Upper lobe of right lung (tissue), 1 donor: ENCODE measurements around the gene IL18R1. TPM values are rescaled to one million over a fixed set of nuclear protein-coding genes. Genes with fewer than 3 reads are reported as not detected.

Source experiments
- ATAC-seq: fragments of 200-7000 bp; cut with Tn5 transposase; one replicate; pipeline ENCODE4 v1.9.1; 2020; ENCODE audit warnings: mild to moderate bottlenecking, moderate library complexity
- DNase-seq: peaks from one replicate; pipeline ENCODE4 v3.0.0-alpha.2; 2020
- H3K27ac ChIP-seq: fragments of 200-600 bp; one replicate; pipeline ENCODE4 v1.8.0; 2022
- H3K27me3 ChIP-seq: fragments of 200-600 bp; one replicate; pipeline ENCODE4 v1.8.0; 2022; ENCODE audit warnings: mild to moderate bottlenecking
- H3K36me3 ChIP-seq: fragments of 200-600 bp; one replicate; pipeline ENCODE4 v1.8.0; 2022
- H3K4me1 ChIP-seq: fragments of 200-600 bp; one replicate; pipeline ENCODE4 v1.8.0; 2022
- H3K4me3 ChIP-seq: fragments of 200-600 bp; one replicate; pipeline ENCODE4 v1.8.0; 2022; ENCODE audit warnings: mild to moderate bottlenecking
- H3K9me3 ChIP-seq: fragments of 200-600 bp; one replicate; pipeline ENCODE4 v1.8.0; 2022
- intact Hi-C: fragments of 100-400 bp; cut with DNase I; formaldehyde crosslinking; loops from one replicate; pipeline ENCODE4 v1.11.0; 2022
- total RNA-seq: library from RNA; stranded (reverse); fragmentation: NEBNext Ultra II Directional; extraction: Animal tissue kit (Norgen Biotek cat#: 25700); gene quantifications from one replicate; pipeline ENCODE4 v1.2.1, GENCODE V29; 2021
- TF ChIP-seq, protein P1 (sequence below): fragments of 200-600 bp; IDR thresholded peaks from one replicate; pipeline ENCODE4 v1.8.0; 2022; ENCODE audit warnings: antibody characterized with exemption
- donor health status: DM: no; HTN: yes; CAD: no; lungs with severe emphysema.

Gene IL18R1
- total RNA-seq, 1 donor from 2014 or later = 26.5 TPM

DNA sequence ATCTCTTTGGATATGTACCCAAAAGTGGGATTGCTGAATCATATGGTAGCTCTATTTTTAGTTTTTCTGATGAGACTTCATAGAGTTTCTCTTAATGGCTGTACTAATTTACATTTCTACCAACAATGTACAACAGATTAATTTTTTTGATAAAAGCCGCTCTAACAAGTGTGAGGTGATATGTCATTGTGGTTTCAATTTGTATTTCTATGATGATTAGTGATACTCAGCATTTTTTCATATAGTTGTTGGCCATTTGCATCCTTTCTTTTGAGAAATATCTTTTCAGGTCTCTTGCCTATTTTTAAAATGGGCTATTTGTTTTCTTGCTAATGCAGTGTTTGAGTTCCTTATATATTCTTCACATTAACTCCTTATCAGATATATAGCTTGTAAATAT, 71.7 kb downstream of the IL18R1 start:
- no peak overlapping the region for H3K27ac ChIP-seq

GRCh38 chr2:102428573-102428972, 73.0 kb downstream of the IL18R1 start:
- Histone ChIP-seq H3K36me3 (no peaks in the 10 kb centered on the region), H3K9me3 (no peaks in the 10 kb centered on the region), H3K27ac (no peak overlapping the region), H3K4me1 (no peaks in the 10 kb centered on the region), H3K27me3 (no peaks in the 10 kb centered on the region), H3K4me3 (no peak overlapping the region)
- ATAC-seq = no peak
- TF ChIP-seq, protein P1, sequence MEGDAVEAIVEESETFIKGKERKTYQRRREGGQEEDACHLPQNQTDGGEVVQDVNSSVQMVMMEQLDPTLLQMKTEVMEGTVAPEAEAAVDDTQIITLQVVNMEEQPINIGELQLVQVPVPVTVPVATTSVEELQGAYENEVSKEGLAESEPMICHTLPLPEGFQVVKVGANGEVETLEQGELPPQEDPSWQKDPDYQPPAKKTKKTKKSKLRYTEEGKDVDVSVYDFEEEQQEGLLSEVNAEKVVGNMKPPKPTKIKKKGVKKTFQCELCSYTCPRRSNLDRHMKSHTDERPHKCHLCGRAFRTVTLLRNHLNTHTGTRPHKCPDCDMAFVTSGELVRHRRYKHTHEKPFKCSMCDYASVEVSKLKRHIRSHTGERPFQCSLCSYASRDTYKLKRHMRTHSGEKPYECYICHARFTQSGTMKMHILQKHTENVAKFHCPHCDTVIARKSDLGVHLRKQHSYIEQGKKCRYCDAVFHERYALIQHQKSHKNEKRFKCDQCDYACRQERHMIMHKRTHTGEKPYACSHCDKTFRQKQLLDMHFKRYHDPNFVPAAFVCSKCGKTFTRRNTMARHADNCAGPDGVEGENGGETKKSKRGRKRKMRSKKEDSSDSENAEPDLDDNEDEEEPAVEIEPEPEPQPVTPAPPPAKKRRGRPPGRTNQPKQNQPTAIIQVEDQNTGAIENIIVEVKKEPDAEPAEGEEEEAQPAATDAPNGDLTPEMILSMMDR = no peak
- intact Hi-C loops = no loop called here
- DNase-seq = no peak

More for the DNA sequence above, 71.7 kb downstream of the IL18R1 start:
- Histone ChIP-seq H3K27me3 (no peaks in the 10 kb centered on the region), H3K4me3 (no peak overlapping the region), H3K36me3 (no peaks in the 10 kb centered on the region), H3K4me1 (no peaks in the 10 kb centered on the region), H3K9me3 (no peaks in the 10 kb centered on the region)
- DNase-seq (no peak), ATAC-seq (no peak)
- intact Hi-C loops = no loop called here
- TF ChIP-seq, protein P1 = no peak

GRCh38 chr2:102432386-102432785, 76.8 kb downstream of the IL18R1 start:
- Histone ChIP-seq H3K36me3 (no peaks in the 10 kb centered on the region), H3K9me3 (no peaks in the 10 kb centered on the region)
- intact Hi-C loops = no loop called here

DNA sequence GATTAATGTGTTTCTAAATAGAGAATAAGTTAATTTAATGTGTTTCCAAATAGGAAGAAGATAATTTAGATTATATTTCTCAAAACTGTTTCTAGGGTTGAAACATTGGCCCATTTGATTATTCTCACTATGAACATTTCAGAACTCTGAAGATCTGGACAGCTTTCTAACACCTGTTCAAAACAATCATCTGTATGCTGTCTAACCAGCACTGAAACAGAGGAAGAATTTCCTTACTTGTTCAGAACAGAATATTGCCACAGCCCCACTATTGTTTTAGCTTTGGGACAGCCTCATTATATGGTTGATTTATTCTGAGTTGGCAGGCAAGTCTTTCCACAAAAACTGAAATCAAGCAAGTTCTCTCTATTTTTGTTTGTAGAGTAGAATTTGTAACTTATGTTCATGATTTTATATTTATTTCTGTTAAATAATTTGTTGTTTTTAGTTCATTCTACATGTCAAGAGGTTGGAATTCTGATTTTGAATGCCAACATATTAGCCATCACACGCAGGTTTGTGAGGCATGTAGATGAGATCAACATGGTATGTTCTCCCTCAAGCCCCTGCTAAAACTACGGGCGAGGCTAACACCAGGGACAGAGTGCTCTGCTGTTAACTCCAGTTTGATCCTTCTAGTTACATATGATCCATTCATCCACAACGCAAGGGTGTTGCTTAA, 78.5 kb downstream of the IL18R1 start:
- DNase-seq (no peak), ATAC-seq (no peak)
- Histone ChIP-seq H3K4me1 (no peaks in the 10 kb centered on the region), H3K27ac (no peak overlapping the region), H3K36me3 (no peaks in the 10 kb centered on the region), H3K4me3 (no peak overlapping the region), H3K27me3 (no peaks in the 10 kb centered on the region), H3K9me3 (no peaks in the 10 kb centered on the region)
- intact Hi-C loops = no loop called here
- TF ChIP-seq, protein P1 = no peak

More at GRCh38 chr2:102432386-102432785, 76.8 kb downstream of the IL18R1 start:
- Histone ChIP-seq H3K27me3 (no peaks in the 10 kb centered on the region), H3K4me3 (no peak overlapping the region), H3K4me1 (no peaks in the 10 kb centered on the region), H3K27ac (no peak overlapping the region)
- no peak for ATAC-seq
- DNase-seq = no peak
- TF ChIP-seq, protein P1 = no peak

GRCh38 chr2:102434655-102435381, 79.2 kb downstream of the IL18R1 start:
- H3K4me3 ChIP-seq = no peak overlapping the region
- no peaks in the 10 kb centered on the region for H3K27me3 ChIP-seq
- H3K27ac ChIP-seq = no peak overlapping the region
- no peaks in the 10 kb centered on the region for H3K36me3 ChIP-seq
- no peaks in the 10 kb centered on the region for H3K4me1 ChIP-seq
- DNase-seq (no peak), ATAC-seq (no peak)
- H3K9me3 ChIP-seq = no peaks in the 10 kb centered on the region
- intact Hi-C loops = no loop called here
- TF ChIP-seq, protein P1 = no peak
